Liver (tissue), 9 donors: Measurements from ENCODE around the gene FYB1. TPM values are rescaled to one million over a fixed set of nuclear protein-coding genes. Genes with fewer than 3 reads are reported as not detected.

ENCODE experiments used
- DNase-seq: peaks from one replicate; pipeline ENCODE4 v3.0.0-alpha.2; 2017; ENCODE audit warnings: low spot score
- H3K27ac ChIP-seq, 2 donors: one replicate each; pipeline ENCODE4 v1.7.0; 2013; ENCODE audit warnings: inconsistent platforms in 2 of 2, low read length in 2 of 2, control low read depth in 1 of 2, low read depth in 1 of 2, mild to moderate bottlenecking in 1 of 2
- H3K27me3 ChIP-seq, 4 donors: one replicate each; pipeline versions ENCODE4 v1.6.1 to v1.7.0; 2013; ENCODE audit warnings: low read length in 3 of 4, inconsistent platforms in 1 of 4, mild to moderate bottlenecking in 1 of 4, moderate library complexity in 1 of 4; ENCODE audit not compliant: control insufficient read depth in 4 of 4, insufficient read depth in 4 of 4
- H3K36me3 ChIP-seq, 4 donors: one replicate each; pipeline versions ENCODE4 v1.6.1 to v1.7.0; 2013; ENCODE audit warnings: low read length in 3 of 4, mild to moderate bottlenecking in 3 of 4, low read depth in 1 of 4, moderate library complexity in 1 of 4; ENCODE audit not compliant: control insufficient read depth in 4 of 4, insufficient read depth in 3 of 4
- H3K4me1 ChIP-seq, 4 donors: one replicate each; pipeline versions ENCODE4 v1.6.1 to v1.7.0; 2013; ENCODE audit warnings: low read length in 3 of 4, mild to moderate bottlenecking in 3 of 4, moderate library complexity in 1 of 4; ENCODE audit not compliant: control insufficient read depth in 4 of 4, insufficient read depth in 4 of 4
- H3K4me3 ChIP-seq, 3 donors: one replicate each; pipeline versions ENCODE4 v1.6.1 to v1.7.0; 2013; ENCODE audit warnings: low read length in 3 of 3, control low read depth in 1 of 3, low read depth in 1 of 3, mild to moderate bottlenecking in 1 of 3
- H3K9ac ChIP-seq, 2 donors: one replicate each; pipeline ENCODE4 v1.7.0; 2013; ENCODE audit warnings: low read length in 2 of 2, mild to moderate bottlenecking in 2 of 2, moderate library complexity in 2 of 2, control low read depth in 1 of 2, low read depth in 1 of 2
- H3K9me3 ChIP-seq, 4 donors: one replicate each; pipeline versions ENCODE4 v1.6.1 to v1.7.0; 2013; ENCODE audit warnings: low read length in 3 of 4; ENCODE audit not compliant: control insufficient read depth in 4 of 4
- EGR1 ChIP-seq, 2 donors: IDR thresholded peaks; 2 replicates each; pipeline ENCODE4 v1.6.1; 2016 to 2018; ENCODE audit warnings: antibody characterized with exemption in 2 of 2, low read depth in 2 of 2
- FOXA2 ChIP-seq: IDR thresholded peaks from 2 replicates; pipeline ENCODE4 v1.6.1; 2016; ENCODE audit warnings: antibody characterized with exemption
- GABPA ChIP-seq, 2 donors: IDR thresholded peaks in 1 of 2; conservative IDR thresholded peaks in 1 of 2; 2 replicates each; pipeline ENCODE4 v1.6.1; 2016; ENCODE audit warnings: antibody characterized with exemption in 2 of 2, mild to moderate bottlenecking in 1 of 2, moderate library complexity in 1 of 2
- HNF4A ChIP-seq, 2 donors: conservative IDR thresholded peaks; 2 replicates each; pipeline ENCODE4 v1.6.1; 2016; ENCODE audit warnings: antibody characterized with exemption in 2 of 2, mild to moderate bottlenecking in 2 of 2
- HNF4G ChIP-seq: IDR thresholded peaks from 2 replicates; pipeline ENCODE4 v1.6.1; 2016; ENCODE audit warnings: antibody characterized with exemption
- JUND ChIP-seq, 2 donors: IDR thresholded peaks; 2 replicates each; pipeline ENCODE4 v1.6.1; 2016; ENCODE audit warnings: antibody characterized with exemption in 2 of 2
- NR2F2 ChIP-seq: IDR thresholded peaks from 2 replicates; pipeline ENCODE4 v1.6.1; 2016; ENCODE audit warnings: antibody characterized with exemption
- RXRA ChIP-seq, 2 donors: IDR thresholded peaks; 2 replicates each; pipeline ENCODE4 v1.6.1; 2017 to 2018; ENCODE audit warnings: antibody characterized with exemption in 2 of 2, mild to moderate bottlenecking in 1 of 2
- SP1 ChIP-seq: IDR thresholded peaks from 2 replicates; pipeline ENCODE4 v1.6.1; 2018; ENCODE audit warnings: antibody characterized with exemption, mild to moderate bottlenecking
- TAF1 ChIP-seq: conservative IDR thresholded peaks from 2 replicates; pipeline ENCODE4 v1.6.1; 2016; ENCODE audit warnings: antibody characterized with exemption, mild to moderate bottlenecking
- YY1 ChIP-seq: IDR thresholded peaks from 2 replicates; pipeline ENCODE4 v1.6.1; 2016; ENCODE audit warnings: antibody characterized with exemption, mild to moderate bottlenecking
- WGBS: extraction: QIAGEN DNeasy Blood & Tissue Kit; methylation state at CpG from one replicate; pipeline ENCODE4 v1.1.7; 2013; 5-methylcytosine and 5-hydroxymethylcytosine counted together
- polyA plus RNA-seq, 2 donors: library from polyadenylated mRNA; stranded (reverse) in 1 of 2; unstranded in 1 of 2; fragments of 200-250 nt in 1 of 2; fragments of >200 nt in 1 of 2; fragmentation: Nextera tagmentation in 1 of 2; extraction: Ambion mirVana in 1 of 2; gene quantifications; one replicate each; pipeline versions ENCODE4 v1.2.1 to v1.2.3, GENCODE V29; 2013 to 2015
- total RNA-seq, 2 donors: library from RNA; depleted of rRNA; stranded (reverse); fragments of >200 nt; gene quantifications; one replicate each; pipeline ENCODE4 v1.2.3, GENCODE V29; 2014
- TF ChIP-seq, protein P1 (sequence below): IDR thresholded peaks from 2 replicates; pipeline ENCODE4 v1.6.1; 2016; ENCODE audit warnings: antibody characterized with exemption
- TF ChIP-seq, protein P2 (sequence below): IDR thresholded peaks from 2 replicates; pipeline ENCODE4 v1.6.1; 2016; ENCODE audit warnings: antibody characterized with exemption
- TF ChIP-seq, protein P3 (sequence below): fragments of 150-350 bp; IDR thresholded peaks from 2 replicates; pipeline ENCODE4 v1.5.1; 2017; ENCODE audit warnings: improper control_type of control experiment, low read depth, low read length; ENCODE audit not compliant: missing input control
- TF ChIP-seq, protein P4 (sequence below): IDR thresholded peaks from 2 replicates; pipeline ENCODE4 v1.6.1; 2016; ENCODE audit warnings: antibody characterized with exemption, mild to moderate bottlenecking
- donor health status: healthy.
- donor health status: healthy.
- donor health status: healthy.
- donor health status: healthy.
- donor health status: healthy.

FYB1 gene
- total and polyA plus RNA-seq, 4 donors: 2.3 to 14.6 (median 6.9) TPM

DNA sequence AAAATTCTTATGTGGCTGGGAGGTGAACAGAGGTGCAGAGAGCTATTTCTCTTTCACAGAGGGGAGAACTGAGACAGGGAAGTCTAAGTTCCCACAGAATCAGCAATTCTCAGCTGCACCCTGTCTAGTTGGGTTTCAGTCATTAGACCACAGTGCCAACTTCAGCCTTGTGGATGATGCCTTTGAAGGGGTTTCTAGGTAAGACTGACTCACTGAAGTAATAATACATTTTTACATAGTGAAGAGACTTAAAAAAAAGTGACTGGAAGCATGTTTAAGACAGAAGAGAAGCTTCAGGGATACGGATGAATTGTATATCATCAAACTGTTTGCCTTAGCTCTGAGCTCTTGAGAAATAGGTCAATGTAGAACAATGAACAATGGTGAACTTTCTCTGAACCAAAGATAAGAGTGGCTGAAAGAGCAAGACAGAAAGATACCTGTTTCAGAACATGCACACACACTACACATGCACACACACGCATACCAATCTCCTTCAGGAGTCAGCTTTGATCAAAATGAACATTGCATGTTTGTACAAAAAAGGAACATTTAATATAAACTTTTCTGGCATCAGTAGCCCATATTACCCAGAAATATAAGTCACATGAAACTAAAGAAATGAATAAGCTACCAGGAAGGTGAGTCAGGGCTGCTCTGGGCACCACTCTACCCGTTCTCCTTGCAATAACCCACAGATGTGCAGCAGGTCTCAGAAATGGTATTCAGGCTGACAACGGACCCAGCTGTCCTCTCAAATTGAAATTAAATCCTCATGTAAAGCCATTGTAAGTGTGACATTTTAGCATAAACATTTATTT, 12.6 kb upstream of the FYB1 start:
- no peak for DNase-seq
- 78% methylated on average over 4 of the region's 4 CpGs for WGBS
- H3K27me3 ChIP-seq: no peaks in the 10 kb centered on the region
- H3K4me3 ChIP-seq: no peak overlapping the region
- TF ChIP-seq EGR1 (IDR thresholded peaks at IDR 0.05; ENCODE audit: low read depth in 2 of 2): no peak
- TF ChIP-seq HNF4A (conservative IDR thresholded peaks at IDR 0.05): no peak
- no peak for TF ChIP-seq TAF1
- TF ChIP-seq RXRA (IDR thresholded peaks at IDR 0.05): no peak
- TF ChIP-seq, protein P1, sequence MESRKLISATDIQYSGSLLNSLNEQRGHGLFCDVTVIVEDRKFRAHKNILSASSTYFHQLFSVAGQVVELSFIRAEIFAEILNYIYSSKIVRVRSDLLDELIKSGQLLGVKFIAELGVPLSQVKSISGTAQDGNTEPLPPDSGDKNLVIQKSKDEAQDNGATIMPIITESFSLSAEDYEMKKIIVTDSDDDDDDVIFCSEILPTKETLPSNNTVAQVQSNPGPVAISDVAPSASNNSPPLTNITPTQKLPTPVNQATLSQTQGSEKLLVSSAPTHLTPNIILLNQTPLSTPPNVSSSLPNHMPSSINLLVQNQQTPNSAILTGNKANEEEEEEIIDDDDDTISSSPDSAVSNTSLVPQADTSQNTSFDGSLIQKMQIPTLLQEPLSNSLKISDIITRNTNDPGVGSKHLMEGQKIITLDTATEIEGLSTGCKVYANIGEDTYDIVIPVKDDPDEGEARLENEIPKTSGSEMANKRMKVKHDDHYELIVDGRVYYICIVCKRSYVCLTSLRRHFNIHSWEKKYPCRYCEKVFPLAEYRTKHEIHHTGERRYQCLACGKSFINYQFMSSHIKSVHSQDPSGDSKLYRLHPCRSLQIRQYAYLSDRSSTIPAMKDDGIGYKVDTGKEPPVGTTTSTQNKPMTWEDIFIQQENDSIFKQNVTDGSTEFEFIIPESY: no peak
- TF ChIP-seq JUND (IDR thresholded peaks at IDR 0.05): no peak
- TF ChIP-seq, protein P2, sequence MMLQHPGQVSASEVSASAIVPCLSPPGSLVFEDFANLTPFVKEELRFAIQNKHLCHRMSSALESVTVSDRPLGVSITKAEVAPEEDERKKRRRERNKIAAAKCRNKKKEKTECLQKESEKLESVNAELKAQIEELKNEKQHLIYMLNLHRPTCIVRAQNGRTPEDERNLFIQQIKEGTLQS: no peak
- TF ChIP-seq, protein P3, sequence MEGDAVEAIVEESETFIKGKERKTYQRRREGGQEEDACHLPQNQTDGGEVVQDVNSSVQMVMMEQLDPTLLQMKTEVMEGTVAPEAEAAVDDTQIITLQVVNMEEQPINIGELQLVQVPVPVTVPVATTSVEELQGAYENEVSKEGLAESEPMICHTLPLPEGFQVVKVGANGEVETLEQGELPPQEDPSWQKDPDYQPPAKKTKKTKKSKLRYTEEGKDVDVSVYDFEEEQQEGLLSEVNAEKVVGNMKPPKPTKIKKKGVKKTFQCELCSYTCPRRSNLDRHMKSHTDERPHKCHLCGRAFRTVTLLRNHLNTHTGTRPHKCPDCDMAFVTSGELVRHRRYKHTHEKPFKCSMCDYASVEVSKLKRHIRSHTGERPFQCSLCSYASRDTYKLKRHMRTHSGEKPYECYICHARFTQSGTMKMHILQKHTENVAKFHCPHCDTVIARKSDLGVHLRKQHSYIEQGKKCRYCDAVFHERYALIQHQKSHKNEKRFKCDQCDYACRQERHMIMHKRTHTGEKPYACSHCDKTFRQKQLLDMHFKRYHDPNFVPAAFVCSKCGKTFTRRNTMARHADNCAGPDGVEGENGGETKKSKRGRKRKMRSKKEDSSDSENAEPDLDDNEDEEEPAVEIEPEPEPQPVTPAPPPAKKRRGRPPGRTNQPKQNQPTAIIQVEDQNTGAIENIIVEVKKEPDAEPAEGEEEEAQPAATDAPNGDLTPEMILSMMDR: no peak
- TF ChIP-seq NR2F2: no peak
- no peak for TF ChIP-seq HNF4G
- no peak for TF ChIP-seq SP1
- no peak for TF ChIP-seq FOXA2
- no peak for TF ChIP-seq YY1
- no peak for TF ChIP-seq GABPA (IDR thresholded peaks at IDR 0.05 in 1 of 2, conservative IDR thresholded peaks at IDR 0.05 in 1 of 2)
- TF ChIP-seq, protein P4, sequence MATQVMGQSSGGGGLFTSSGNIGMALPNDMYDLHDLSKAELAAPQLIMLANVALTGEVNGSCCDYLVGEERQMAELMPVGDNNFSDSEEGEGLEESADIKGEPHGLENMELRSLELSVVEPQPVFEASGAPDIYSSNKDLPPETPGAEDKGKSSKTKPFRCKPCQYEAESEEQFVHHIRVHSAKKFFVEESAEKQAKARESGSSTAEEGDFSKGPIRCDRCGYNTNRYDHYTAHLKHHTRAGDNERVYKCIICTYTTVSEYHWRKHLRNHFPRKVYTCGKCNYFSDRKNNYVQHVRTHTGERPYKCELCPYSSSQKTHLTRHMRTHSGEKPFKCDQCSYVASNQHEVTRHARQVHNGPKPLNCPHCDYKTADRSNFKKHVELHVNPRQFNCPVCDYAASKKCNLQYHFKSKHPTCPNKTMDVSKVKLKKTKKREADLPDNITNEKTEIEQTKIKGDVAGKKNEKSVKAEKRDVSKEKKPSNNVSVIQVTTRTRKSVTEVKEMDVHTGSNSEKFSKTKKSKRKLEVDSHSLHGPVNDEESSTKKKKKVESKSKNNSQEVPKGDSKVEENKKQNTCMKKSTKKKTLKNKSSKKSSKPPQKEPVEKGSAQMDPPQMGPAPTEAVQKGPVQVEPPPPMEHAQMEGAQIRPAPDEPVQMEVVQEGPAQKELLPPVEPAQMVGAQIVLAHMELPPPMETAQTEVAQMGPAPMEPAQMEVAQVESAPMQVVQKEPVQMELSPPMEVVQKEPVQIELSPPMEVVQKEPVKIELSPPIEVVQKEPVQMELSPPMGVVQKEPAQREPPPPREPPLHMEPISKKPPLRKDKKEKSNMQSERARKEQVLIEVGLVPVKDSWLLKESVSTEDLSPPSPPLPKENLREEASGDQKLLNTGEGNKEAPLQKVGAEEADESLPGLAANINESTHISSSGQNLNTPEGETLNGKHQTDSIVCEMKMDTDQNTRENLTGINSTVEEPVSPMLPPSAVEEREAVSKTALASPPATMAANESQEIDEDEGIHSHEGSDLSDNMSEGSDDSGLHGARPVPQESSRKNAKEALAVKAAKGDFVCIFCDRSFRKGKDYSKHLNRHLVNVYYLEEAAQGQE: no peak
- no peak overlapping the region for H3K27ac ChIP-seq
- H3K36me3 ChIP-seq: no peaks in the 10 kb centered on the region
- peaks cover 0 to 1% (median 0%) of the 10 kb centered on the region in 4 donors for H3K4me1 ChIP-seq
- no peaks in the 10 kb centered on the region for H3K9me3 ChIP-seq
- H3K9ac ChIP-seq: no peak overlapping the region

DNA sequence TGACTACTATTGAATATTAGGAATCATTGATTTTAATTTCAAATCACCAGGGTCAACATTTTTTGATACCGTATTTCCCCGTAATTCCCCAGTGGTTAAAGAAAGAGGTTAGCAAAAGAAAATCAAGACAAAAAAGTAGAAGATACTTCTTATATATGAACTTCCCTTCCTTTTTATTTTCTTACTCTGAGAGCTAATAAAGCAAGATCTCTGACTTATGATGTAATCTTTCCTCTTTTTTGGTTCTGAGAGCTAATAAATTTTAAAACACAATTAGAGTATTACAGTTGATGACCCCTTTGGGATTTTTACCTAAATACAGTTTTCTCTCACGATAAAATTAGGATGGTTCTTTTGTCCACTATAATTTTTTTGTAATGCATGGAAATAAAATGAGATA, 9.2 kb upstream of the FYB1 start:
- H3K4me3 ChIP-seq: no peak overlapping the region
- H3K27me3 ChIP-seq: no peaks in the 10 kb centered on the region
- DNase-seq: no peak
- H3K36me3 ChIP-seq: no peaks in the 10 kb centered on the region
- H3K27ac ChIP-seq: no peak overlapping the region
- no peaks in the 10 kb centered on the region for H3K9me3 ChIP-seq
- WGBS: 84% methylated on average over 3 of the region's 3 CpGs
- no peak overlapping the region for H3K9ac ChIP-seq
- peaks cover 0 to 1% (median 0%) of the 10 kb centered on the region in 4 donors for H3K4me1 ChIP-seq
- TF ChIP-seq, protein P4: no peak
- TF ChIP-seq JUND (IDR thresholded peaks at IDR 0.05): no peak
- TF ChIP-seq, protein P1: no peak
- TF ChIP-seq NR2F2: no peak
- no peak for TF ChIP-seq HNF4A (conservative IDR thresholded peaks at IDR 0.05)
